ENCODE data around the gene UNC5A.

Gene UNC5A

DNA sequence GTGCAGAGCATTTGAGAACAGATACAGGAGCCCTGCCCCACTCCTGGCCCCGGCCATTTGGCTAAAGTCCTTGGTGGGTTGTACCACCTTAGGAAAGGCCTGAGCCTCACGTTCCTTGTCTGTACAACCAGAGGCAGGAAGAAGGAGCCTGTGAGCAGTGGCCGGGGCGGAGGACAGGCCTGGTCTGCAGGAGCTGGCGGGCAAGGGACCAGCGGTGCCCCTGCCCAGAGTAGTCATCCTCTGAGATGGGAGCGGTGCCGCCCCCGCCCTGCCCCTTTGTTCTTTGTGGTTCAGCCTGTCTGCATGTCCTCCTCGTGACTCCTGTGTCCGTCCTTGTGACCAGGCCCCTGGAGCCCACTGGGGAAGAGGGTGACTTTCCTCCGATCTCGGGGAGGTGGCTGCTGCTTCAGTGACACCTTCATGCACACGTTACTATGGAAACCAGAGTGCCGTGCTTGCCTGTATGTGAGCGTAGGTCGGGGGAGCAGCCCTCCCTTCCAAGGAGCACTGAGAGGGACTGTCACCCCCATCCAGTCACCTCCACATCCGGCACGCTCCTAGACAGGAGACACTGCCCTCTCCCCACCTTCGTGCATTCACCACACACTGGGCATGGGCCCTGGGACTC, 42.9 kb downstream of the UNC5A start:
- H3K9ac ChIP-seq (ENCODE audit: low read length): no peak overlapping the region
- no peaks in the 10 kb centered on the region for H3K27me3 ChIP-seq (ENCODE audit: control insufficient read depth, insufficient read depth, low read length)
- H3K4me3 ChIP-seq (ENCODE audit: low read length): no peak overlapping the region
- H3K9me3 ChIP-seq (ENCODE audit: control insufficient read depth, low read depth, low read length): no peaks in the 10 kb centered on the region
- H3K36me3 ChIP-seq (ENCODE audit: control insufficient read depth, low read depth, low read length): no peaks in the 10 kb centered on the region
- no peaks in the 10 kb centered on the region for H3K4me1 ChIP-seq (ENCODE audit: control insufficient read depth, low read depth, low read length)
- H3K27ac ChIP-seq (ENCODE audit: low read length): no peak overlapping the region

DNA sequence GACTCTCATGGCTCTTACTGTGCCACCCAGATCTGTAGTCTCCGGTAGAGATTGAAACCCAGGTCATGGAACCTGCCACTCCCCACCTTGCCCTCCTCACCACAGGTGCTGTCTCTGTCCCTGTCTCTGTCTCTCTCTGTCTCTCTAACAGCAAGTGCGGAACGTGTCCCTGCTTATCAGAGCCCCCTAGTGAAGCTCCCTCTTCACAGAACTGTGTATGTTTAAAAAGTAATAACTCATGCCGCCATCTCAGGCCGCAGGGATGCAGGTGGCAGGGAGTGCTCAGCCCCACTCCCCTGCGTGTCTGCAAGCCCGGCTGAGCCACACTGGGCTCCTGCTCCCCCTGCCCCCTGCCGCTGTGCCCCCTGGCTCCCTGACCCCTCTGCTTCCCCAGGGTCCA, 43.8 kb downstream of the UNC5A start:
- Histone ChIP-seq H3K9ac (ENCODE audit: low read length) (no peak overlapping the region), H3K36me3 (ENCODE audit: control insufficient read depth, low read depth, low read length) (no peaks in the 10 kb centered on the region), H3K4me1 (ENCODE audit: control insufficient read depth, low read depth, low read length) (no peaks in the 10 kb centered on the region), H3K4me3 (ENCODE audit: low read length) (no peak overlapping the region), H3K27ac (ENCODE audit: low read length) (no peak overlapping the region), H3K9me3 (ENCODE audit: control insufficient read depth, low read depth, low read length) (no peaks in the 10 kb centered on the region), H3K27me3 (ENCODE audit: control insufficient read depth, insufficient read depth, low read length) (no peaks in the 10 kb centered on the region)

DNA sequence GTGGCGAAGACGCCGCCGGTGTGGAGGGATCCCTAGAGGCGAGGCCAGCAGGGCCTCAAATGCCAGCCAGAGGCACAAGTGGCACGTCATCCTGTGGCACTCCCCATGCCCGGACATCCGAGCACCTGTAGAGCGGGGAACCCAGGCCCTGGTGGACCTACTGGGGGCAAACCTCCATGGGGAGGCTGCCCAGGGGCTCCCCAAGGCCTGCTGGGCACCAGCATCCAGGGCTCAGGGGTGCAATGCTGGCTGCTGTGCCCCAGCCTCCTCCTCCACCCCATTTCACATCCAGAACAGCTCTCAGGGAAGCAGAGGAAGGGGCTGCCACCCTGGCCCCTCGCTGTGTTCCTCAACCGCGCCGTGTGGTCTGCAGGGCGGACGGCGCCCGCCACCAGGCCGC, 45.2 kb downstream of the UNC5A start:
- no peaks in the 10 kb centered on the region for H3K36me3 ChIP-seq (ENCODE audit: control insufficient read depth, low read depth, low read length)
- no peaks in the 10 kb centered on the region for H3K9me3 ChIP-seq (ENCODE audit: control insufficient read depth, low read depth, low read length)
- H3K9ac ChIP-seq (ENCODE audit: low read length): no peak overlapping the region
- no peak overlapping the region for H3K4me3 ChIP-seq (ENCODE audit: low read length)
- H3K27ac ChIP-seq (ENCODE audit: low read length): no peak overlapping the region
- no peaks in the 10 kb centered on the region for H3K4me1 ChIP-seq (ENCODE audit: control insufficient read depth, low read depth, low read length)
- H3K27me3 ChIP-seq (ENCODE audit: control insufficient read depth, insufficient read depth, low read length): no peaks in the 10 kb centered on the region

DNA sequence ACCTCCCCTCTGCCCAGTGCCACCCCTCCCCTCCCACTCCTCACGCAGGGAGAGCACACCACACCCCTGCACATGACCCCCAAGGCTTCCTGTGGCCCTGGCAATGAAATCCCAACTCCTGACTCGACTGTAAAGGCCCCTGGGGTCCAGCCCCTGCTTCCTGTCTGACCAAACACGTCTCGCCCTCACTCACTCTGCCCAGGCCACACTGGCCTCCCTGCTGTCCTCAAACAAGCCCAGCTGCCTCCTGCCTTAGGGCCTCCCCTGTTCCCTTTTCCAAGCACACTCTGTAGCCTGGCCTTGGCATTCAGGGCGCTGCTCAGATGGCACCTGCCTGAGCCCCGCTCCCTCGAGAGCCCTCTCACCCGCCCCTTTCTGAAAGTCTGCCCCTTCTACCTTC, 46.4 kb downstream of the UNC5A start:
- Histone ChIP-seq H3K4me3 (ENCODE audit: low read length) (no peak overlapping the region), H3K9me3 (ENCODE audit: control insufficient read depth, low read depth, low read length) (no peaks in the 10 kb centered on the region), H3K9ac (ENCODE audit: low read length) (no peak overlapping the region), H3K4me1 (ENCODE audit: control insufficient read depth, low read depth, low read length) (no peaks in the 10 kb centered on the region), H3K27ac (ENCODE audit: low read length) (no peak overlapping the region), H3K27me3 (ENCODE audit: control insufficient read depth, insufficient read depth, low read length) (no peaks in the 10 kb centered on the region), H3K36me3 (ENCODE audit: control insufficient read depth, low read depth, low read length) (no peaks in the 10 kb centered on the region)

DNA sequence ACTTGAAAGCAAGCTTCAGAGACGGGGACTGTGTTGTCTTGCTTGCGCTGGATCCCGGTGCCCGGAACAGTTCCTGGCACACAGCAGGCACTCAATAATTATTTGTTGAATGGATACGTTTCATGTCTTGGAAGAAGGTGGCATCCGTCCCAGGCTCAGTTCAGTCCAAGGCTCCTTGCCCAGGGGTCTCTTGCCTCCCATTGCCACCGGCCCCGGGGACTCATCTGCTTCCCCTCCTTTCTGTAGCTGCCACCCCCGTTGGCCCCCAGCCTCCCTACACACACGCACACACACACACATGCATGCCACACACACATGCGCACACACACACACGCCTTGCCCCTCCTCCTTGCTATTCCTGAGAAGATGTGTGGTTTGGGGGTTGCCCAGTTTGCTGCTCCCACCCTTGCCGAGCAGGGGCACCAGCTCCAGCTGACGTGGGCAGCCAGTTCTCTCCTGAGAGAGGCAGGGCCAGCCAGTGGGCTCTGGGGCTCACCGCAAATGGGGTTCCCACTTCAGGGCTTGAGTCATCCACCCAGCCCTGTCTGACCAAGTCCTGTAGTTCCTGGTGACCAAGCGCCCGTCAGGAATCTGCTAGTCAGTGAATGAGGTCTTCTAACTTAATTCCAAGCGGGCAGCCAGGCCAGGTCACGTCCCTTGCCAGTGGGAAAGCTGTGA, 47.0 kb downstream of the UNC5A start:
- Histone ChIP-seq H3K4me1 (ENCODE audit: control insufficient read depth, low read depth, low read length) (peaks cover under 1% of the 10 kb centered on the region), H3K9ac (ENCODE audit: low read length) (no peak overlapping the region), H3K27ac (ENCODE audit: low read length) (no peak overlapping the region), H3K9me3 (ENCODE audit: control insufficient read depth, low read depth, low read length) (no peaks in the 10 kb centered on the region), H3K4me3 (ENCODE audit: low read length) (no peak overlapping the region), H3K27me3 (ENCODE audit: control insufficient read depth, insufficient read depth, low read length) (no peaks in the 10 kb centered on the region), H3K36me3 (ENCODE audit: control insufficient read depth, low read depth, low read length) (no peaks in the 10 kb centered on the region)

DNA sequence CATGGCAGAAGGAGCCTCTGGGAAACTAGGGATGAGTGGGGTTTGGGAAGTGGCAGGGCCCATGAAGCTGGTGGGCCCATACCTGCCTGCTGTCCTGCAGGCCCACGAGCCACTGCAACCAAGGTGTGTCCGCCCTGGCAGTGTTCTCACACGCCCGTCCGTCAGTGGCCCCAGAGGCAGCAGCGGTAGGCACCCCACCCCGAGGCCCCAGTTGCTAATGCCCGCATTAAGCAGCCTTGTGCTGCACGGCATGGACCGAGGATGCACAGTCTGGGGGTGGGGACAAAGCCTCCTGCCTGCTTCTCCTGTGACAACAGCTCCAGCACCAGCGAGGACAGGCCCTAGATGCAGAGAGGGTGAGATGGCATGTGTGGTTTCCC, 47.5 kb downstream of the UNC5A start:
- no peaks in the 10 kb centered on the region for H3K9me3 ChIP-seq (ENCODE audit: control insufficient read depth, low read depth, low read length)
- no peaks in the 10 kb centered on the region for H3K27me3 ChIP-seq (ENCODE audit: control insufficient read depth, insufficient read depth, low read length)
- no peak overlapping the region for H3K9ac ChIP-seq (ENCODE audit: low read length)
- H3K4me1 ChIP-seq (ENCODE audit: control insufficient read depth, low read depth, low read length): peaks cover 6% of the 10 kb centered on the region
- no peak overlapping the region for H3K4me3 ChIP-seq (ENCODE audit: low read length)
- no peak overlapping the region for H3K27ac ChIP-seq (ENCODE audit: low read length)
- H3K36me3 ChIP-seq (ENCODE audit: control insufficient read depth, low read depth, low read length): no peaks in the 10 kb centered on the region

DNA sequence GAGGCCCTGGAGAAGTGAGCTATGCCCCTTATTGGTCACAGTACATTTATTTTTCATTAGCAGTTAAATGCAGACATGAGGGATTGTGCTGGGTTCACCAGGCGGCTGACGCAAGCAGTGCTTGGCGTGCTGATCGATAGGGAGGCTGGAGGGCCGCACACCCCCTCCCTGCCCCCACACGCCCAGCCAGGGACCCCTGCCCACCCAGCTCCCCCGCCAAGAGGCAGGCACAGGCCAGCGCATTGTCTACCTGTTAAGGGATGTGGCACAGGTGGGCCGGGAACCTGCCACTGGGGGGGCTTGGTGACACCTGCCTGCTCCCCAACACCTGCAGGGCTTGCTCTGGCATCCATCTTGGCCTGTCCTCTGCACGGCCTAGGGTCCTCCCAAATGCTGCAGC, 49.6 kb downstream of the UNC5A start:
- Histone ChIP-seq H3K36me3 (ENCODE audit: control insufficient read depth, low read depth, low read length) (no peaks in the 10 kb centered on the region), H3K4me3 (ENCODE audit: low read length) (no peak overlapping the region), H3K9ac (ENCODE audit: low read length) (no peak overlapping the region), H3K4me1 (ENCODE audit: control insufficient read depth, low read depth, low read length) (peaks cover 17% of the 10 kb centered on the region), H3K27me3 (ENCODE audit: control insufficient read depth, insufficient read depth, low read length) (no peaks in the 10 kb centered on the region), H3K27ac (ENCODE audit: low read length) (no peak overlapping the region), H3K9me3 (ENCODE audit: control insufficient read depth, low read depth, low read length) (no peaks in the 10 kb centered on the region)

DNA sequence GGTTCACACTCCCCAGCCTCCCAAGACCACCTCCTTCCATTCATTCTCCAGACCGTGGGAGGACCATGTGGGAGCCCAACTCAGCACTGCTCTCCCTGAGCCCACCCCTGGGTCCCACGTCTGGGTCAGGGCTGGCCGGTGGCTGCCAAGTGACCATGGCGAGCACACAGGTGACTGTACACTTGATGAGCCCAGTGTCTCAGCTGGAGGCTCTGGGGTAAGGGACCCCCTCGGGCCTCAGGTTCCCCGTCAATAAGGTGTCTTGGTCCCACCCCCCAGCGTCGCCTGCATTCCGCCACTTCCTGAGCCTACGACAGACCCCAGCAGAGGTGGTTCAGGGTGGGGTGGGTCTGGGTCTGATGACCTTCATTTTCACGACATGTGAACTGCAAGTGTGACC, 50.0 kb downstream of the UNC5A start:
- H3K36me3 ChIP-seq (ENCODE audit: control insufficient read depth, low read depth, low read length): no peaks in the 10 kb centered on the region
- H3K4me3 ChIP-seq (ENCODE audit: low read length): no peak overlapping the region
- H3K27ac ChIP-seq (ENCODE audit: low read length): no peak overlapping the region
- no peaks in the 10 kb centered on the region for H3K9me3 ChIP-seq (ENCODE audit: control insufficient read depth, low read depth, low read length)
- no peak overlapping the region for H3K9ac ChIP-seq (ENCODE audit: low read length)
- H3K27me3 ChIP-seq (ENCODE audit: control insufficient read depth, insufficient read depth, low read length): no peaks in the 10 kb centered on the region
- H3K4me1 ChIP-seq (ENCODE audit: control insufficient read depth, low read depth, low read length): peaks cover 17% of the 10 kb centered on the region

DNA sequence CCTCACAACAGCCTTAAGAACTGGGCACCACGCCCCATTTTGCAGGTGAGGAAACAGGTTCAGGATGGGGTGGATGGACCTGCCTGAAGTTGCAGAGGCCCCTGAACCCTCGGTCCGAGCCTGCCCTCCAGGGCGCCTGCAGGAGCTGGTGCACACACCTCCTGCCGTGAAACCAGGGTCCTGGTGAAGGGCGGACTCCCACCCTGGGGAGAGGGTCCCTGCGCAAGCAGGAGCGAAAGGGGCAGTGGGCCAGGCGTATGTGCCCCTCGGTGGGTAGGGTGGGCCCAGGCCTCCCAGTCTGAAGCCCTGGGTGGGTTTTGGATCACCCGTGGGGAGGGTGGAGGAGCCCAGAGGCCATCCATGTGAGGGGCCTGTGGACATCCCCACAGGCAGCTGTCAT, 50.9 kb downstream of the UNC5A start:
- Histone ChIP-seq H3K4me3 (ENCODE audit: low read length) (no peak overlapping the region), H3K4me1 (ENCODE audit: control insufficient read depth, low read depth, low read length) (peaks cover 17% of the 10 kb centered on the region), H3K9ac (ENCODE audit: low read length) (no peak overlapping the region), H3K36me3 (ENCODE audit: control insufficient read depth, low read depth, low read length) (no peaks in the 10 kb centered on the region), H3K27ac (ENCODE audit: low read length) (no peak overlapping the region), H3K9me3 (ENCODE audit: control insufficient read depth, low read depth, low read length) (no peaks in the 10 kb centered on the region), H3K27me3 (ENCODE audit: control insufficient read depth, insufficient read depth, low read length) (no peaks in the 10 kb centered on the region)

DNA sequence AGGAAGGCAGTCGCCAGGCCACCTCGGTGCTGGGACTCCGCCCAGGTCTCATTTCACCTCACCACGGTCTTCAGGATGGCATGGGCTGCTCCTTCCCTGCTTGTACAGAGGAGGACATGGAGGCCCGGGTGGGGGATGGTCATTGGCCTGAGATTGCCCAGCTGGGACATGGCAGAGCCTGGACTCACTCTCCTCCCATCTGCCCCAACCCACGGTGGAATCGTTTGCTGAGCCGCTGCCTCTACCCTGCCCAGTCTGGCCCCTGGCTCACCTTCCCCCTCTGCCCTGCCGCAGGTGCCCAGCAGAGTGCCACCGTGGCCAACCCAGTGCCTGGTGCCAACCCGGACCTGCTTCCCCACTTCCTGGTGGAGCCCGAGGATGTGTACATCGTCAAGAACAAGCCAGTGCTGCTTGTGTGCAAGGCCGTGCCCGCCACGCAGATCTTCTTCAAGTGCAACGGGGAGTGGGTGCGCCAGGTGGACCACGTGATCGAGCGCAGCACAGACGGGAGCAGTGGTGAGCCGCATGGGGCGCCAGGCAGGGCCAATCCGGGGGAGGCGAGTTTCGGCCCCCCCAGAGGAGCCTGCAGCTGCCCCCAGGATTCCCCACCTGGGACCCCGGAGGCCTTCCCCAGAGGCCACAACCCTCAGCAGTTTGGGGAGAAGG, 52.1 kb downstream of the UNC5A start:
- no peaks in the 10 kb centered on the region for H3K9me3 ChIP-seq (ENCODE audit: control insufficient read depth, low read depth, low read length)

DNA sequence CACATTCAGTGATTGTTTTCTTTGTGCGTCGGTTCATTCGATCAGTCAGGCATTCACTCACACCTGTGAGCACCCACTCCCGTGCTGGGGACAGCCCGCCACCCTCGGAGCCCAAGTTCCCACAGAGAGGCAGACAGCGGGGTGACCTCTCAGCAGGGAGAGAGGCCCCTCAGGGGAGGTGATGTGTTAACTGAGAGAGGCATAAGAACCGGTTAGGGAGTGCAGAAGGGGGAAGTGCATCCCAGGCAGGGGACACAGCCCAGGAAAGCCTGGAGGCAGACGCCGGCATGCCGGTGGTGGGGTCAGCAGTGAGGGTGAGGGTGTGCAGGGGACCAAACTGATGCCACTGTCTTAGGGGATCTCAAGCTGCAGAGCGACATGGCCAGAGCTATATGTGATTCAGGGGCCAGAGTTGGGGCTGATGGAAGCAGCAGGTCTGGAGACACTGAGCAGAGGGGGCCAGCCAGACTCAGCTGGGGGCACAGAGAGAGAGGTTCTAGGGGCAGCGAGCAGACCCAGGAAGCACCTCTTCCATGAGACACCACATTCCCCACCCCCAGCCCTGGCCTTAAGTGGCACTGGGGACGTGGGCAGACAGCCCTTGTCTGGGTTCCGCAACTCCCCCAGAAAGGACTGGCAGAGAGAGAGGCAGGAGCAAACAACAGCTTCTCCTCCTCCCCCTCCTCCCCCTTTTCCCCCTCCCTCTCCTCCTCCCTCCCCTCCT, 52.8 kb downstream of the UNC5A start:
- Histone ChIP-seq H3K36me3 (ENCODE audit: control insufficient read depth, low read depth, low read length) (no peaks in the 10 kb centered on the region), H3K9ac (ENCODE audit: low read length) (no peak overlapping the region), H3K27ac (ENCODE audit: low read length) (no peak overlapping the region), H3K4me3 (ENCODE audit: low read length) (no peak overlapping the region), H3K4me1 (ENCODE audit: control insufficient read depth, low read depth, low read length) (peaks cover 29% of the 10 kb centered on the region), H3K27me3 (ENCODE audit: control insufficient read depth, insufficient read depth, low read length) (no peaks in the 10 kb centered on the region), H3K9me3 (ENCODE audit: control insufficient read depth, low read depth, low read length) (no peaks in the 10 kb centered on the region)

More for the DNA sequence above, 52.1 kb downstream of the UNC5A start:
- Histone ChIP-seq H3K9ac (ENCODE audit: low read length) (no peak overlapping the region), H3K27ac (ENCODE audit: low read length) (no peak overlapping the region), H3K27me3 (ENCODE audit: control insufficient read depth, insufficient read depth, low read length) (no peaks in the 10 kb centered on the region), H3K36me3 (ENCODE audit: control insufficient read depth, low read depth, low read length) (no peaks in the 10 kb centered on the region), H3K4me1 (ENCODE audit: control insufficient read depth, low read depth, low read length) (peaks cover 27% of the 10 kb centered on the region), H3K4me3 (ENCODE audit: low read length) (no peak overlapping the region)

Measured in iPS-18a (cell line).